H9 (cell line): Measurements from ENCODE around the gene DMAP1. TPM values are rescaled to one million over a fixed set of nuclear protein-coding genes. Genes with fewer than 3 reads are reported as not detected.

Source experiments
- DNase-seq: peaks from one replicate; pipeline ENCODE4 v3.0.0-alpha.2; 2017
- H2AFZ ChIP-seq: one replicate; pipeline ENCODE4 v1.6.1; 2013; ENCODE audit warnings: mild to moderate bottlenecking, low read length, control low read depth, moderate library complexity
- H2AK5ac ChIP-seq: 2 replicates; pipeline ENCODE4 v1.6.1; 2013; ENCODE audit warnings: low read length, control low read depth, mixed read lengths; ENCODE audit not compliant: insufficient read length
- H2BK120ac ChIP-seq: one replicate; pipeline ENCODE4 v1.6.1; 2013; ENCODE audit warnings: low read depth, mild to moderate bottlenecking, low read length, control low read depth, inconsistent platforms; ENCODE audit not compliant: poor library complexity, severe bottlenecking
- H2BK12ac ChIP-seq: 2 replicates; pipeline ENCODE4 v1.6.1; 2013; ENCODE audit warnings: low read length, control low read depth, mixed read lengths, low read depth; ENCODE audit not compliant: insufficient read length
- H2BK15ac ChIP-seq: 2 replicates; pipeline ENCODE4 v1.6.1; 2013; ENCODE audit warnings: low read depth, low read length, control low read depth
- H2BK20ac ChIP-seq: one replicate; pipeline ENCODE4 v1.6.1; 2013; ENCODE audit warnings: low read depth, mild to moderate bottlenecking, low read length, control low read depth, inconsistent platforms; ENCODE audit not compliant: poor library complexity, severe bottlenecking
- H2BK5ac ChIP-seq: 2 replicates; pipeline ENCODE4 v1.6.1; 2013; ENCODE audit warnings: low read length, control low read depth, mixed read lengths; ENCODE audit not compliant: insufficient read length
- H3K14ac ChIP-seq: 2 replicates; pipeline ENCODE4 v1.6.1; 2013; ENCODE audit warnings: low read length, control low read depth; ENCODE audit not compliant: insufficient read depth
- H3K18ac ChIP-seq: 2 replicates; pipeline ENCODE4 v1.6.1; 2013; ENCODE audit warnings: low read depth, mild to moderate bottlenecking, mixed read lengths, low read length, control low read depth; ENCODE audit not compliant: insufficient read length
- H3K23ac ChIP-seq: 2 replicates; pipeline ENCODE4 v1.6.1; 2013; ENCODE audit warnings: low read length, control low read depth, mixed read lengths, low read depth; ENCODE audit not compliant: insufficient read length
- H3K23me2 ChIP-seq: 2 replicates; pipeline ENCODE4 v1.6.1; 2013; ENCODE audit warnings: low read depth, mild to moderate bottlenecking, mixed read lengths, low read length, control low read depth; ENCODE audit not compliant: insufficient read length, poor library complexity, severe bottlenecking
- H3K27ac ChIP-seq: 2 replicates; pipeline ENCODE4 v1.5.1; 2013; ENCODE audit warnings: low read length, control low read depth, mixed read lengths, low read depth; ENCODE audit not compliant: insufficient read length
- H3K27me3 ChIP-seq: 2 replicates; pipeline ENCODE4 v1.6.1; 2013; ENCODE audit warnings: low read length, control low read depth, inconsistent platforms; ENCODE audit not compliant: insufficient read depth
- H3K4ac ChIP-seq: 2 replicates; pipeline ENCODE4 v1.6.1; 2013; ENCODE audit warnings: low read depth, mild to moderate bottlenecking, control low read depth, inconsistent platforms, low read length, moderate library complexity
- H3K4me1 ChIP-seq: 2 replicates; pipeline ENCODE4 v1.6.1; 2013; ENCODE audit warnings: low read length, control low read depth, inconsistent platforms; ENCODE audit not compliant: insufficient read depth
- H3K4me2 ChIP-seq: 2 replicates; pipeline ENCODE4 v1.6.1; 2013; ENCODE audit warnings: low read length, control low read depth, mixed read lengths; ENCODE audit not compliant: insufficient read length, insufficient read depth
- H3K56ac ChIP-seq: 2 replicates; pipeline ENCODE4 v1.6.1; 2013; ENCODE audit warnings: low read depth, mild to moderate bottlenecking, mixed read lengths, low read length, control low read depth; ENCODE audit not compliant: insufficient read length
- H3K79me1 ChIP-seq: 2 replicates; pipeline ENCODE4 v1.6.1; 2013; ENCODE audit warnings: low read depth, mild to moderate bottlenecking, moderate library complexity, low read length, control low read depth, inconsistent platforms; ENCODE audit not compliant: insufficient read depth, poor library complexity, severe bottlenecking
- H3K79me2 ChIP-seq: 2 replicates; pipeline ENCODE4 v1.6.1; 2013; ENCODE audit warnings: low read length, control low read depth, inconsistent platforms; ENCODE audit not compliant: insufficient read depth
- H3K9ac ChIP-seq: 2 replicates; pipeline ENCODE4 v1.6.1; 2013; ENCODE audit warnings: low read length, control low read depth, mixed read lengths; ENCODE audit not compliant: insufficient read length; ENCODE audit errors: extremely low read depth
- H3K9me3 ChIP-seq: one replicate; pipeline ENCODE4 v1.6.1; 2013; ENCODE audit warnings: low read depth, low read length, inconsistent platforms; ENCODE audit not compliant: control insufficient read depth
- H3T11ph ChIP-seq: one replicate; pipeline ENCODE4 v1.6.1; 2013; ENCODE audit warnings: mild to moderate bottlenecking, low read length, control low read depth, inconsistent platforms
- H4K20me1 ChIP-seq: one replicate; pipeline ENCODE4 v1.6.1; 2013; ENCODE audit not compliant: control insufficient read depth, insufficient read length, insufficient read depth
- H4K5ac ChIP-seq: 2 replicates; pipeline ENCODE4 v1.6.1; 2013; ENCODE audit warnings: low read depth, mild to moderate bottlenecking, mixed read lengths, low read length, control low read depth; ENCODE audit not compliant: insufficient read length
- H4K8ac ChIP-seq: replicated peaks from 2 replicates; pipeline ENCODE4 v1.6.1; 2013; ENCODE audit warnings: low read length, control low read depth, mixed read lengths, low read depth; ENCODE audit not compliant: insufficient read length
- H4K91ac ChIP-seq: 2 replicates; pipeline ENCODE4 v1.6.1; 2013; ENCODE audit warnings: low read depth, mild to moderate bottlenecking, moderate library complexity, mixed read lengths, low read length, control low read depth; ENCODE audit not compliant: insufficient read length
- H3K27ac Mint-ChIP-seq, 3 experiments: 2 replicates in 2 of 3; 3 replicates in 1 of 3; pipeline ENCODE4 v1.8.0; 2020 to 2021; ENCODE audit warnings: mixed read lengths in 3 of 3, mild to moderate bottlenecking in 1 of 3, moderate library complexity in 1 of 3
- H3K27me3 Mint-ChIP-seq: 2 replicates; pipeline ENCODE4 v1.8.0; 2021; ENCODE audit warnings: low read depth, mild to moderate bottlenecking, moderate library complexity, mixed read lengths
- H3K36me3 Mint-ChIP-seq, 3 experiments: 2 replicates in 2 of 3; 3 replicates in 1 of 3; pipeline ENCODE4 v1.8.0; 2020 to 2021; ENCODE audit warnings: low read depth in 3 of 3, mixed read lengths in 3 of 3; ENCODE audit not compliant: insufficient read depth in 1 of 3
- H3K4me1 Mint-ChIP-seq, 2 experiments: 2 replicates each; pipeline ENCODE4 v1.8.0; 2020; ENCODE audit warnings: mixed read lengths in 2 of 2
- H3K4me3 Mint-ChIP-seq, 2 experiments: 2 replicates in 1 of 2; 3 replicates in 1 of 2; pipeline ENCODE4 v1.8.0; 2020 to 2021; ENCODE audit warnings: mild to moderate bottlenecking in 2 of 2, mixed read lengths in 2 of 2, moderate library complexity in 1 of 2
- H3K9me3 Mint-ChIP-seq, 2 experiments: 2 replicates in 1 of 2; 3 replicates in 1 of 2; pipeline ENCODE4 v1.8.0; 2020; ENCODE audit warnings: mild to moderate bottlenecking in 2 of 2, mixed read lengths in 2 of 2, moderate library complexity in 1 of 2
- CTCF ChIP-seq: fragments of 200-600 bp; sonication (generic); conservative IDR thresholded peaks from 3 replicates; pipeline ENCODE4 v1.8.0; 2021; ENCODE audit warnings: antibody characterized with exemption, mild to moderate bottlenecking
- WGBS: extraction: QIAGEN DNeasy Blood & Tissue Kit; methylation state at CpG from one replicate; pipeline ENCODE4 v1.1.7; 2013; ENCODE audit warnings: missing lambda C conversion rate, low lambda C conversion rate, mixed read lengths; ENCODE audit not compliant: insufficient read length; ENCODE audit errors: extremely low coverage; 5-methylcytosine and 5-hydroxymethylcytosine counted together
- total RNA-seq: library from RNA; stranded (reverse); gene quantifications from 2 replicates; pipeline ENCODE4 v1.2.1, GENCODE V29; 2021

DMAP1 gene
- total RNA-seq, 1 experiment from 2014 or later, result 55.3 TPM

GRCh38 chr1:44233593-44233992, 20.3 kb downstream of the DMAP1 start:
- H3K4me2 ChIP-seq, result no peak overlapping the region
- no CpG with 5 or more reads among the region's 1 CpG for WGBS
- TF ChIP-seq CTCF, result no peak

More at GRCh38 chr1:44233593-44233992, 20.3 kb downstream of the DMAP1 start:
- no peaks in the 10 kb centered on the region; the same call in 1 of the 2 replicates for H3K4me1 ChIP-seq
- H3K14ac ChIP-seq, result no peak overlapping the region
- no peaks in the 10 kb centered on the region for H4K20me1 ChIP-seq
- H3K9ac ChIP-seq, result no peak overlapping the region
- H2BK12ac ChIP-seq, result no peak overlapping the region
- peaks cover 0 to 12% of the 10 kb centered on the region in 2 experiments; a peak in 3 of 5 replicates for H3K9me3 Mint-ChIP-seq
- no peak overlapping the region for H3K27ac ChIP-seq
- no peak overlapping the region for H3T11ph ChIP-seq
- no peak overlapping the region for H4K91ac ChIP-seq
- peaks cover 7 to 9% of the 10 kb centered on the region in 2 experiments for H3K4me1 Mint-ChIP-seq
- no peaks in the 10 kb centered on the region for H3K27me3 ChIP-seq
- no peaks in the 10 kb centered on the region for H3K79me1 ChIP-seq
- no peak overlapping the region for H2BK120ac ChIP-seq
- no peak overlapping the region for H4K8ac ChIP-seq
- H3K9me3 ChIP-seq, result no peaks in the 10 kb centered on the region
- H3K79me2 ChIP-seq, result no peaks in the 10 kb centered on the region
- DNase-seq, result no peak
- no peak overlapping the region for H3K18ac ChIP-seq
- H4K5ac ChIP-seq, result no peak overlapping the region
- no peak overlapping the region for H3K56ac ChIP-seq
- no peak overlapping the region for H2AK5ac ChIP-seq
- H2BK15ac ChIP-seq, result no peak overlapping the region
- no peak overlapping the region for H3K23ac ChIP-seq
- H2BK20ac ChIP-seq, result no peak overlapping the region
- no peaks in the 10 kb centered on the region; the same call in 1 of the 2 replicates for H3K27me3 Mint-ChIP-seq
- peaks cover 27 to 33% (median 30%) of the 10 kb centered on the region in 3 experiments for H3K36me3 Mint-ChIP-seq
- no peak overlapping the region for H3K27ac Mint-ChIP-seq
- H2AFZ ChIP-seq, result no peak overlapping the region
- H3K4ac ChIP-seq, result no peak overlapping the region
- no peaks in the 10 kb centered on the region for H3K23me2 ChIP-seq
- H3K4me3 Mint-ChIP-seq, result no peak overlapping the region
- no peak overlapping the region for H2BK5ac ChIP-seq
